GM12873 (cell line): ENCODE results near the gene SPAG16.

ENCODE experiments used
- CTCF ChIP-seq: IDR thresholded peaks from 2 replicates; pipeline ENCODE4 v1.5.1; 2012; ENCODE audit warnings: low read depth, mild to moderate bottlenecking, moderate library complexity, low read length, control low read depth; ENCODE audit not compliant: insufficient read depth; ENCODE audit errors: missing control alignments

The SPAG16 gene

DNA sequence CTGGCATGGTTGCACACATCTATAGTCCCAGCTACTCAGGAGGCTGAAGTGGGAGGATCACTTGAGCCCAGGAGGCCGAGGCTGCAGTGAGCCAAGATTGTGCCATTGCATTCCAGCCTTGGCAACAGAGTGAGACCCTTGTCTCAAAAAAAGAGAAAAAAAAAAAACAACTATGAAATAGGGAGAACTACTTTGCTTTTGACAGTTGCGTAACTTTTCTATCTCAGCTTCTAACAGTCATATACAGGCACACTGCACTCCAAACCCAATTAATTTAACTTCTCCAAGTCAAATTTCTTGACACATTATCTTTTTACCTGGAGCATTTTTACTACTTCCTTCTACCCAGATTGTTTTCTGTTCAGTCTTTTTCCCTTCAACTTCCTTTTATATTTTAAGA, 1102.5 kb downstream of the SPAG16 start:
- TF ChIP-seq CTCF, result no peak

GRCh38 chr2:214389334-214389733, 1105.1 kb downstream of the SPAG16 start:
- TF ChIP-seq CTCF, result no peak

DNA sequence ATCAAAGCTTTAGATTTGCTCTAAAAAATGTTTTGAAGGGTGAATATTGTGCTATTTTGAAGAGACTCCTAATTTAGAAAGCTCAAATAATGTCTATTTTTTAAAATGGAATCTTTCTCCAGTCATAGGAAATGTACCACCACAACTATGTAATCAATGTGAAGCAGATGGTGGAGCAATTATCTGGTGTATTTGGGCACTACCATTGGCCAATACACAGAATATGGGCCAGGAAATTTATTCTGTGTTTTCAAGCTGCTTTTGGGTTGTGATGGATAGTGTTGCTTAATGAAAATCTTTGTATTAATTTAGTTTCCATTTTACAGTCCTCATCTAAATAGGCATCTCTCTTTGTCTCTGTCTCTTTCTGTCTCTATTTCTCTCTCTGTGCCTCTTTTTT, 1109.5 kb downstream of the SPAG16 start:
- TF ChIP-seq CTCF, result no peak

- TF ChIP-seq CTCF, result no peak
Observed at GRCh38 chr2:214395040-214395439, 1110.8 kb downstream of the SPAG16 start.

GRCh38 chr2:214401580-214401979, 1117.3 kb downstream of the SPAG16 start:
- no peak for TF ChIP-seq CTCF

GRCh38 chr2:214410128-214410775, 1126.0 kb downstream of the SPAG16 start:
- TF ChIP-seq CTCF, result no peak

DNA sequence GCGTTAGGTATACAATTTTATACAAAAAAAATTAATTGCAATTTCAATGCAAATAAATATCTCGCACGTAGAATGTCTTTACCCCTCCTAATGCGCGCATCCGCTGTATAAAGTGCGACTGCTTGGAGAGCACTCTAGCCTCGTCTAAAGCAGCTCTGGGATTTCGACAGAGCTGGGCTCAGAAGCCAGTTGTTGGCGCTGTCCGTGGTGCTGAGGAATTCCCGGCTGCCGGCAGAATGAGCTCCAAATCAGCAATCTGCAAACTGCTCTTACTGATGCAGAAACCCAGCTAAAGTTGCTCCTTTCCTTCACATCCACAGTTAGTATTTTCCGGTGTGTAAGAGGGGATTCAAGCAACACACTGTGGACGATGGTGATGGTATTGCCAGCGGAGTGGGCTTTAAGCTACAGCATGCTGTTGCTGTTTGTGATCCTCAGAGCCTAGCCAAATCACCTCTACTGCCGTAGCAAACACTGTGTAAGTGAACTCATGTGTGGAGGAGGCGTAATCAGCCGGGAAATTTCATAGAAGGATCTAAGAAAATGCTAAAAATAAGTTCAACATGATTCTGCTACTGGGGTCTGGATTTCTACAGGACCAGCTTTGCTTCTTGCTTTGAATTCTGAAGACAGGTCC, 1126.8 kb downstream of the SPAG16 start, which contains the start of gene VWC2L:
Gene VWC2L (plus strand): TSS at position 137 of the 637 bp plus-strand sequence. CDS start 3,140 bp downstream, outside the sequence.
- no peak for TF ChIP-seq CTCF
